HCT116 (cell line): ENCODE data around the gene LYRM4.
A peak's percentile ranks its signal among the peaks of the same experiment; 100 is the strongest.

Source experiments
- CEBPB ChIP-seq: IDR thresholded peaks from 2 replicates; pipeline ENCODE4 v1.6.1; 2012; ENCODE audit warnings: low read depth
- EZH2phosphoT487 ChIP-seq: fragments of 200-600 bp; IDR thresholded peaks from 2 replicates; pipeline ENCODE4 v1.6.1; 2018; ENCODE audit warnings: antibody characterized with exemption, borderline replicate concordance
- MAX ChIP-seq: IDR thresholded peaks from 2 replicates; pipeline ENCODE4 v1.6.1; 2012
- POLR2A ChIP-seq: IDR thresholded peaks from 2 replicates; pipeline ENCODE4 v1.7.0; 2011; ENCODE audit warnings: borderline replicate concordance; ENCODE audit not compliant: insufficient read depth, insufficient read length; ENCODE audit errors: extremely low read depth
- SIN3A ChIP-seq: IDR thresholded peaks from 2 replicates; pipeline ENCODE4 v1.6.1; 2012; ENCODE audit warnings: low read depth
- TCF7L2 ChIP-seq: IDR thresholded peaks from 2 replicates; pipeline ENCODE4 v1.7.0; 2011; ENCODE audit warnings: borderline replicate concordance, inconsistent platforms; ENCODE audit not compliant: insufficient read depth, insufficient read length; ENCODE audit errors: extremely low read depth
- TF ChIP-seq, protein P1 (sequence below), 3 experiments: fragments of 200-600 bp in 1 of 3; sonication (generic) in 1 of 3; IDR thresholded peaks in 2 of 3; conservative IDR thresholded peaks in 1 of 3; 2 replicates each; pipeline ENCODE4 v1.5.1; 2012 to 2017; ENCODE audit warnings: low read depth in 2 of 3, low read length in 2 of 3, antibody characterized with exemption in 1 of 3, borderline replicate concordance in 1 of 3, control low read depth in 1 of 3, mild to moderate bottlenecking in 1 of 3, mixed read lengths in 1 of 3, mixed run types in 1 of 3, moderate library complexity in 1 of 3; ENCODE audit not compliant: insufficient read depth in 1 of 3

GRCh38 chr6:5115168-5115567 lies 145.6 kb downstream of the LYRM4 start:
- TF ChIP-seq, protein P1, sequence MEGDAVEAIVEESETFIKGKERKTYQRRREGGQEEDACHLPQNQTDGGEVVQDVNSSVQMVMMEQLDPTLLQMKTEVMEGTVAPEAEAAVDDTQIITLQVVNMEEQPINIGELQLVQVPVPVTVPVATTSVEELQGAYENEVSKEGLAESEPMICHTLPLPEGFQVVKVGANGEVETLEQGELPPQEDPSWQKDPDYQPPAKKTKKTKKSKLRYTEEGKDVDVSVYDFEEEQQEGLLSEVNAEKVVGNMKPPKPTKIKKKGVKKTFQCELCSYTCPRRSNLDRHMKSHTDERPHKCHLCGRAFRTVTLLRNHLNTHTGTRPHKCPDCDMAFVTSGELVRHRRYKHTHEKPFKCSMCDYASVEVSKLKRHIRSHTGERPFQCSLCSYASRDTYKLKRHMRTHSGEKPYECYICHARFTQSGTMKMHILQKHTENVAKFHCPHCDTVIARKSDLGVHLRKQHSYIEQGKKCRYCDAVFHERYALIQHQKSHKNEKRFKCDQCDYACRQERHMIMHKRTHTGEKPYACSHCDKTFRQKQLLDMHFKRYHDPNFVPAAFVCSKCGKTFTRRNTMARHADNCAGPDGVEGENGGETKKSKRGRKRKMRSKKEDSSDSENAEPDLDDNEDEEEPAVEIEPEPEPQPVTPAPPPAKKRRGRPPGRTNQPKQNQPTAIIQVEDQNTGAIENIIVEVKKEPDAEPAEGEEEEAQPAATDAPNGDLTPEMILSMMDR (IDR thresholded peaks at IDR 0.05 in 2 of 3, conservative IDR thresholded peaks at IDR 0.05 in 1 of 3; ENCODE audit: borderline replicate concordance in 1 of 3, insufficient read depth in 1 of 3, low read depth in 2 of 3, low read length in 2 of 3), result peak in 2 of 3 experiments; percentile 27 to 32; a peak in 3 of 6 replicates
- TF ChIP-seq MAX (no peak), EZH2phosphoT487 (no peak), CEBPB (no peak), SIN3A (no peak), TCF7L2 (no peak), POLR2A (no peak)
